ENCODE data around the gene H2AZ1.

Gene H2AZ1

DNA sequence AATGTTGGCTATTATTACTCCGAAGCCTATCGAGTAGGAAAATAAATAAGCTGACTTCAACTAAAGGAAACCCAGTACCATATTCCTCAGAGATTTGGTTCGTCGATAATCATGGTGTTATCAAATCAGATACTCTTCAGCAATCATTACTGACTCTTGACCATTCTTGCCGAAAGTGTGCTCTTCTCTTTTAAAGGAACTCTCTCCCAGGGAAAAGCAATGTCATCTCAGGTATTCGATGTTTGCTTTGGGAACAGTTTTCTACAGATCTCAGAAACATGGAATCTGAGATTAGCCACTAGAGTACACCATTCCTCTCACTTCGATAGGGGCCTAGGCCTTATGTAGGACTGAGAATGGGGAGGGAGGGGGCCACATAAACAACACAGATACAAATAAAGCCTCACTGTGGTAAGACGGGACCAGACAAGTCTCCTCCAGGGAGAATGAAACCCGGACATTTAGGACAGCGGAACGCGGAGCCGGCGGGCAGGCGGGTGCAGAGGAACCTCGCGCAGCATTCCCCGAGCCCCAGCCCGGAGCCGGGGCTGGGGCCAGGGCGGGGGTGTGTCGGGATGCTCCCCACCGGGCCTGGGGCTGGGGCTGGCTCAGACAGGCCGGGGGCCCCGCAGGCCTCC, 4.2 kb downstream of the H2AZ1 start:
- no peak for DNase-seq

GRCh38 chr4:99943904-99944437, 6.1 kb downstream of the H2AZ1 start:
- no peak for DNase-seq

- no peak for DNase-seq
Measured at GRCh38 chr4:99938243-99938753, 11.8 kb downstream of the H2AZ1 start.

DNA sequence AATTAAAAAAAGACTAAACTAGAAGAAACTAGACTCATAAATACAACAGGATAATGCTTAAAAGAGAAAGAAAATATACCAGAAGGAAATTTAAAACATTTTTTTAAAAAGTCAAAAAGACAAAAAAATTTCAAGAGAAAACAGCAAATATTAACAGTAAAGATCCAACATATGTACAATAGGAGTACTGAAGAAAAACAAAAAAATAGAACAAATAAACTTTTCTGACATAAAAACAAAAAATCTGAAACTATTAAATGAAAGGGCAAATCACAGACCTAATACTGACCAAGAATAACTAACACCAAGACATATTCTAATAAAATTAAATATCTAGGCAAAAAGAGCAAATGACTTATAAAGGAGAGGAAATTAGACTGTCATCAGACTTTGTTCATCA, 15.2 kb downstream of the H2AZ1 start:
- DNase-seq = no peak

GRCh38 chr4:99927566-99927965, 22.5 kb downstream of the H2AZ1 start:
- DNase-seq = no peak

DNA sequence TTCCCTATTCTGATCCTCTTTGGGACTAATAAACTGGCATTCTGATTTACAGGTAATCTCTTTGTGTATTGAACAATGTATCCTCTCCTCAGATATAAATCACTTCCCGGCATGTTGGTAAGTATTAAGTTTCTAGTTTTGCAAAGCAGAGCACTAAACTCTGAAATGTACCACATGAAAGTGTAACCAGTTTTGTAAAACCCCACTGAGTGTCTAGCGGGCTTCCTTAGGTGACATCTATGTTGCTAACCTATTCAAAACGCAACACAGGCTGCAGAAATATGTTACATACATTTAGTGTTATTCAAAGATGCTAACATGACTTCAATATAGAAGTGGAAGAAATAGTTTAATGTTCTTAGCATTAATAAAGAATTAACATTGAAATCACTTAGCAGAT, 28.9 kb downstream of the H2AZ1 start:
- no peak for DNase-seq

DNA sequence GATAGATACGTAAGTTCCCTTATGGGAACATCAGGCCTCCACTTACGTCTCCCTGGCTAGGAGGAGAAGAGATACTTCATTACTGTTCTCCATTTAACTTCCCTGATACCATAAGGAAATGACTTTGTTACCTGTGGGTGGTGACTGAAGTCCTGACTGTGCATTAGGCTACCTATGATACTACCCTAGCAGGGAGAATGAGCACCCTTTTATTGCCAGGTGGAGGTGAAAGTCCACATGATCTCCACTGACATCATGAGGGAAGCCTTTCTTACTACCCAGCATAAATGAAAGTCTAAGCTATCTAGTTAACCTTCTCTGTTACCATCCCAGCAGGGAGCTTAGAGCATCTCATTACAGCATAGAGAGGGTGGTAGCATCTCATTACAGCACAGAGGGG, 31.4 kb downstream of the H2AZ1 start:
- DNase-seq = no peak

GRCh38 chr4:99917575-99917974, 32.5 kb downstream of the H2AZ1 start:
- DNase-seq = no peak

DNA sequence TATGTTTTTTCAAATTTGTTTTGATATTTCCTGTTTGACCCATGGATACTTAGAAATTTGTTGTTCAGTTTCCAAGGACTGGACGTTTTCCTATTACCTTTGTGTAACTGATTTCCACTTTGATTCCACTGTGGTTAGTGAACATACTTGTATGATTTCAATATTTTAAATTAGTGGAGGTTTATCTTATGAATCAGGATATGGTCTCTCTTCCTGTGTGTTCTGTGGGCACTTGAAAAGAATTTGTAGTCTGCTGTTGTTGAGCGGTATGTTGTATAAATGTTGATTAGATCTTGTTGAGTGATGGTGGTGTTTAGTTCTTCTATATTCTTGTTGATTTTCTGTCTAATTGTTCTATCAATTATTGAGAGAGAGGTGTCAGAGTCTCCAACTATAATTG, 34.6 kb downstream of the H2AZ1 start:
- no peak for DNase-seq

Measured in activated effector memory CD4-positive, alpha-beta T cell treated with anti-CD3 and anti-CD28 coated beads, Interleukin-2, amount 50 U/mL, for 16 hours (primary cell).